K562 (cell line): ENCODE results near the gene MEDAG.

Experiments
- GTF2A2 ChIP-seq: IDR thresholded peaks from 2 replicates; pipeline ENCODE4 v1.6.1; 2016; ENCODE audit warnings: mild to moderate bottlenecking, missing genetic modification characterization, missing compliant biosample characterization
- NEUROD1 ChIP-seq: fragments of 150-350 bp; IDR thresholded peaks from 2 replicates; pipeline ENCODE4 v1.6.1; 2014; ENCODE audit warnings: borderline replicate concordance, low read length, low read depth; ENCODE audit not compliant: partially characterized antibody
- NFE2 ChIP-seq: IDR thresholded peaks from 2 replicates; pipeline ENCODE4 v1.6.1; 2014; ENCODE audit warnings: antibody characterized with exemption, low read depth
- NFYB ChIP-seq: IDR thresholded peaks from 2 replicates; pipeline ENCODE4 v1.6.1; 2011; ENCODE audit warnings: mild to moderate bottlenecking, moderate library complexity; ENCODE audit not compliant: insufficient read length; ENCODE audit errors: extremely low read depth
- SMAD1 ChIP-seq: fragments of 150-350 bp; IDR thresholded peaks from 2 replicates; pipeline ENCODE4 v1.6.1; 2014; ENCODE audit warnings: low read length, low read depth; ENCODE audit not compliant: partially characterized antibody
- SP2 ChIP-seq: IDR thresholded peaks from 2 replicates; pipeline ENCODE4 v1.6.1; 2011; ENCODE audit warnings: mild to moderate bottlenecking, low read depth, low read length, moderate library complexity; ENCODE audit not compliant: poor library complexity, severe bottlenecking; ENCODE audit errors: extremely low read depth
- TGIF2 ChIP-seq: sonication (generic); formaldehyde crosslinking; IDR thresholded peaks from 2 replicates; pipeline ENCODE4 v1.8.1; 2022; ENCODE audit warnings: mild to moderate bottlenecking, missing genetic modification reagents, moderate library complexity
- ZKSCAN8 ChIP-seq: fragments of 200-800 bp; sonication (Bioruptor generic); IDR thresholded peaks from 2 replicates; pipeline ENCODE4 v1.6.1; 2016; ENCODE audit warnings: missing genetic modification characterization, missing compliant biosample characterization
- ZNF76 ChIP-seq: fragments of 250-450 bp; sonication (Bioruptor Pico); IDR thresholded peaks from 2 replicates; pipeline ENCODE4 v1.4.0; 2020; ENCODE audit warnings: mild to moderate bottlenecking, moderate library complexity, borderline replicate concordance
- TF ChIP-seq, protein P1 (sequence below), 3 experiments: IDR thresholded peaks in 2 of 3; conservative IDR thresholded peaks in 1 of 3; 2 replicates each; pipeline ENCODE4 v1.5.1; 2011 to 2012; ENCODE audit warnings: low read length in 3 of 3, mild to moderate bottlenecking in 3 of 3, control low read depth in 2 of 3, improper control_type of control experiment in 1 of 3, inconsistent platforms in 1 of 3, low read depth in 1 of 3, mixed read lengths in 1 of 3, moderate library complexity in 1 of 3; ENCODE audit not compliant: insufficient read depth in 2 of 3
- TF ChIP-seq, protein P2 (sequence below): IDR thresholded peaks from 2 replicates; pipeline ENCODE4 v1.6.1; 2012; ENCODE audit warnings: low read depth, low read length, improper control_type of control experiment, borderline replicate concordance
- TF ChIP-seq, protein P3 (sequence below): sonication (generic); formaldehyde crosslinking; IDR thresholded peaks from 2 replicates; pipeline ENCODE4 v1.8.0; 2022; ENCODE audit warnings: missing genetic modification reagents, mild to moderate bottlenecking, borderline replicate concordance
- TF ChIP-seq, protein P4 (sequence below): IDR thresholded peaks from 2 replicates; pipeline ENCODE4 v1.6.1; 2016; ENCODE audit warnings: missing genetic modification characterization, missing compliant biosample characterization

DNA sequence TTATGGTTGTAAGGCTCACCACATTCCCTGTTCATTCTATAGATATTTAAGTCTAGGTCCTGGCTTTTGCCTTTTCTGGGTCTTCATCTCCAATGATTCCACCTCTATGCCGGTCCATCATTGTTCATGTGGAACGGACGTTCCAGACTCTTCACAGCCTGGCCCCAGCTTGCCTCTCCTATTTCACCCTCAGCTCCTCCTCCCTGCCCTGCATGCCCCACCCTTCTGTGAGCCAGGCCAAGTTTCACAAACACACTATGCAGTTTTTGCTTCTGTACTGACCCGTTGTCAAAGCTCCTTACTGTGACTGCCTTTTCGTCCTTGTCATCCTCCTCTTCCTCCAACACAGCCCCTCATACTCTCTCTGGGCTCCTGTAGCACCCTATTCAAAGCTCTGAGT is 57.7 kb downstream of the MEDAG start:
- TF ChIP-seq, protein P1, sequence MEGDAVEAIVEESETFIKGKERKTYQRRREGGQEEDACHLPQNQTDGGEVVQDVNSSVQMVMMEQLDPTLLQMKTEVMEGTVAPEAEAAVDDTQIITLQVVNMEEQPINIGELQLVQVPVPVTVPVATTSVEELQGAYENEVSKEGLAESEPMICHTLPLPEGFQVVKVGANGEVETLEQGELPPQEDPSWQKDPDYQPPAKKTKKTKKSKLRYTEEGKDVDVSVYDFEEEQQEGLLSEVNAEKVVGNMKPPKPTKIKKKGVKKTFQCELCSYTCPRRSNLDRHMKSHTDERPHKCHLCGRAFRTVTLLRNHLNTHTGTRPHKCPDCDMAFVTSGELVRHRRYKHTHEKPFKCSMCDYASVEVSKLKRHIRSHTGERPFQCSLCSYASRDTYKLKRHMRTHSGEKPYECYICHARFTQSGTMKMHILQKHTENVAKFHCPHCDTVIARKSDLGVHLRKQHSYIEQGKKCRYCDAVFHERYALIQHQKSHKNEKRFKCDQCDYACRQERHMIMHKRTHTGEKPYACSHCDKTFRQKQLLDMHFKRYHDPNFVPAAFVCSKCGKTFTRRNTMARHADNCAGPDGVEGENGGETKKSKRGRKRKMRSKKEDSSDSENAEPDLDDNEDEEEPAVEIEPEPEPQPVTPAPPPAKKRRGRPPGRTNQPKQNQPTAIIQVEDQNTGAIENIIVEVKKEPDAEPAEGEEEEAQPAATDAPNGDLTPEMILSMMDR (IDR thresholded peaks at IDR 0.05 in 2 of 3, conservative IDR thresholded peaks at IDR 0.05 in 1 of 3; ENCODE audit: insufficient read depth in 2 of 3, low read depth in 1 of 3, low read length in 3 of 3), result no peak
- no peak for TF ChIP-seq SP2
- no peak for TF ChIP-seq SMAD1
- TF ChIP-seq ZNF76 (CRISPR knock-in tag), result no peak
- no peak for TF ChIP-seq GTF2A2
- TF ChIP-seq NEUROD1, result no peak
- TF ChIP-seq, protein P2, sequence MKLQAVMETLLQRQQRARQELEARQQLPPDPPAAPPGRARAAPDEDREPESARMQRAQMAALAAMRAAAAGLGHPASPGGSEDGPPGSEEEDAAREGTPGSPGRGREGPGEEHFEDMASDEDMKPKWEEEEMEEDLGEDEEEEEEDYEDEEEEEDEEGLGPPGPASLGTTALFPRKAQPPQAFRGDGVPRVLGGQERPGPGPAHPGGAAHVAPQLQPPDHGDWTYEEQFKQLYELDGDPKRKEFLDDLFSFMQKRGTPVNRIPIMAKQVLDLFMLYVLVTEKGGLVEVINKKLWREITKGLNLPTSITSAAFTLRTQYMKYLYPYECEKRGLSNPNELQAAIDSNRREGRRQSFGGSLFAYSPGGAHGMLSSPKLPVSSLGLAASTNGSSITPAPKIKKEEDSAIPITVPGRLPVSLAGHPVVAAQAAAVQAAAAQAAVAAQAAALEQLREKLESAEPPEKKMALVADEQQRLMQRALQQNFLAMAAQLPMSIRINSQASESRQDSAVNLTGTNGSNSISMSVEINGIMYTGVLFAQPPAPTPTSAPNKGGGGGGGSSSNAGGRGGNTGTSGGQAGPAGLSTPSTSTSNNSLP, result no peak
- TF ChIP-seq TGIF2 (CRISPR knock-in tag), result no peak
- TF ChIP-seq, protein P3, sequence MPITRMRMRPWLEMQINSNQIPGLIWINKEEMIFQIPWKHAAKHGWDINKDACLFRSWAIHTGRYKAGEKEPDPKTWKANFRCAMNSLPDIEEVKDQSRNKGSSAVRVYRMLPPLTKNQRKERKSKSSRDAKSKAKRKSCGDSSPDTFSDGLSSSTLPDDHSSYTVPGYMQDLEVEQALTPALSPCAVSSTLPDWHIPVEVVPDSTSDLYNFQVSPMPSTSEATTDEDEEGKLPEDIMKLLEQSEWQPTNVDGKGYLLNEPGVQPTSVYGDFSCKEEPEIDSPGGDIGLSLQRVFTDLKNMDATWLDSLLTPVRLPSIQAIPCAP (CRISPR knock-in tag), result no peak
- no peak for TF ChIP-seq ZKSCAN8 (CRISPR knock-in tag)
- no peak for TF ChIP-seq NFYB
- TF ChIP-seq NFE2, result no peak
- TF ChIP-seq, protein P4, sequence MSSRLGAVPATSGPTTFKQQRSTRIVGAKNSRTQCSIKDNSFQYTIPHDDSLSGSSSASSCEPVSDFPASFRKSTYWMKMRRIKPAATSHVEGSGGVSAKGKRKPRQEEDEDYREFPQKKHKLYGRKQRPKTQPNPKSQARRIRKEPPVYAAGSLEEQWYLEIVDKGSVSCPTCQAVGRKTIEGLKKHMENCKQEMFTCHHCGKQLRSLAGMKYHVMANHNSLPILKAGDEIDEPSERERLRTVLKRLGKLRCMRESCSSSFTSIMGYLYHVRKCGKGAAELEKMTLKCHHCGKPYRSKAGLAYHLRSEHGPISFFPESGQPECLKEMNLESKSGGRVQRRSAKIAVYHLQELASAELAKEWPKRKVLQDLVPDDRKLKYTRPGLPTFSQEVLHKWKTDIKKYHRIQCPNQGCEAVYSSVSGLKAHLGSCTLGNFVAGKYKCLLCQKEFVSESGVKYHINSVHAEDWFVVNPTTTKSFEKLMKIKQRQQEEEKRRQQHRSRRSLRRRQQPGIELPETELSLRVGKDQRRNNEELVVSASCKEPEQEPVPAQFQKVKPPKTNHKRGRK (tag), result no peak
